NCI-H526 treated with DMSO at 0.1 percent for 48 hours (cell line): ENCODE measurements around the gene MRPL53.
"Not testable (repeated sequence)": the region's sequence is repeated elsewhere in the genome, so short reads cannot be mapped to it uniquely, and the experiment has no call there.

Source experiments
- DNase-seq: peaks from one replicate; lab custom pipeline; 2025; lab: John Stamatoyannopoulos, UW

MRPL53 gene

GRCh38 chr2:74482801-74483674, 10.6 kb upstream of the MRPL53 start, which contains the start of the genes CCDC142 and TTC31:
CCDC142 (minus strand) TSS chr2:74482998; CDS start chr2:74482837, 161 bp downstream.
TTC31 (plus strand) TSS chr2:74483081; CDS start chr2:74483096, 15 bp downstream.
- DNase-seq: peak; percentile 91

- no peak for DNase-seq
Observed at GRCh38 chr2:74481961-74482800, 9.7 kb upstream of the MRPL53 start.

- no peak for DNase-seq
Observed at GRCh38 chr2:74481431-74481830, 9.0 kb upstream of the MRPL53 start.

- no peak for DNase-seq
Observed at GRCh38 chr2:74474899-74475298, 2.4 kb upstream of the MRPL53 start.

- no peak for DNase-seq
Observed at GRCh38 chr2:74474481-74474880, 2.0 kb upstream of the MRPL53 start.

GRCh38 chr2:74472945-74473258, 422 bp upstream of the MRPL53 start:
- DNase-seq: no peak

GRCh38 chr2:74471332-74472065, 981 bp downstream of the MRPL53 start:
- DNase-seq: no peak

- not testable (repeated sequence) for DNase-seq
Observed at GRCh38 chr2:74470742-74471141, 1.7 kb downstream of the MRPL53 start.

- DNase-seq: no peak
Observed at GRCh38 chr2:74464406-74464805, 8.1 kb downstream of the MRPL53 start.

- DNase-seq: no peak
Observed at GRCh38 chr2:74462786-74463105, 9.7 kb downstream of the MRPL53 start.

- no peak for DNase-seq
Observed at GRCh38 chr2:74462054-74462785, 10.3 kb downstream of the MRPL53 start.

- DNase-seq: no peak
Observed at GRCh38 chr2:74461187-74462053, 11.1 kb downstream of the MRPL53 start.

- DNase-seq: not testable (repeated sequence)
Observed at GRCh38 chr2:74460187-74460586, 12.3 kb downstream of the MRPL53 start.

GRCh38 chr2:74459503-74460118, 12.9 kb downstream of the MRPL53 start:
- not testable (repeated sequence) for DNase-seq

- DNase-seq: no peak
Observed at GRCh38 chr2:74458938-74459363, 13.5 kb downstream of the MRPL53 start.

- DNase-seq: peak; percentile 99
Observed at GRCh38 chr2:74458132-74458937, 14.1 kb downstream of the MRPL53 start, which contains the start of gene WBP1. WBP1 (plus strand) TSS chr2:74458438; CDS start chr2:74458603, 165 bp downstream.

- DNase-seq: peak; percentile 50
Observed at GRCh38 chr2:74457549-74458131, 14.8 kb downstream of the MRPL53 start.

GRCh38 chr2:74457129-74457548, 15.3 kb downstream of the MRPL53 start:
- no peak for DNase-seq
